GM21737 (cell line): ENCODE measurements around the gene ARHGEF10L.

ENCODE experiments used
- ATAC-seq: cut with Tn5 transposase; IDR thresholded peaks from one replicate; pipeline ENCODE4 v1.9.1; 2021; ENCODE audit warnings: mild to moderate bottlenecking, moderate library complexity; ENCODE audit not compliant: unreplicated experiment

ARHGEF10L gene

DNA sequence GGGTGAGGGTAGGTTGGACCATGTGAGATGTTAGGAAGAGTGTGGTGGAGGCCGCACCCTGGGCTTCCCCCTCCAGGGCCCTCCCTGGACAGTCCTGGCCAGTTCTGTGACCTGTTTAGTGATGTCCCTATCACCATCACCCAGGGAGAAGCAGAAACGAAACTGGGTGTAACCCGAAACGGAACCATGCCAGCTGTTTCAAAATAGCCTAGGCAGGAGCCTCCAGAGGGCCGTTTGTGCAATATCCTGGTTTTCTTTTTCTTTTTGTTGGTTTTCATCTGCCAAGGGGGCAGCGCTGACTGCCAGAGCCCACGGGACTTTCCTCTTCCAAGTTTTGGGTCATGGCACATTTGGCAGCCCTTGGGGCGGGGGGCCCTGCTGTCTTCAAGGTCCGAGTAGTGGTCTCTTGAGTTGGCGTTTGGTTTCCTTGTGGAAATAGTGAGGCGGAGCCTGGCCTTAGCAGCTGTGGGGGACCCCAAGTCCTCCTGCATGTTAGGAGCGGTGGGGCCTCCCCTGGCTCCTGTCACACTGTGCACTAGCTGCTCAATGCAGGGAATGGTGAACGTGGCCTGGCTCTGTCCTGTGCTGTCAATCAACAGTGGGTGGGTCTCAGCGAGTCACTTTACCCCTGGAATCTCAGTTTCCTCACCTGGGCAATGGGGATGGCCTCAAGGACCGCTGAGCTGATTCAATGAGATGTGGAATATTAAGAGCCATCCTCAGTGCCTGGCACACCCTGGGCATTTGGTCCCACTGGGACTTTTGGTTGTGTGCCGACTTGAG is 90.7 kb downstream of the ARHGEF10L start:
- ATAC-seq = no peak

- ATAC-seq = no peak
Observed at GRCh38 chr1:17630986-17631385, 91.5 kb downstream of the ARHGEF10L start.

- no peak for ATAC-seq
Observed at GRCh38 chr1:17631410-17631809, 91.9 kb downstream of the ARHGEF10L start.

DNA sequence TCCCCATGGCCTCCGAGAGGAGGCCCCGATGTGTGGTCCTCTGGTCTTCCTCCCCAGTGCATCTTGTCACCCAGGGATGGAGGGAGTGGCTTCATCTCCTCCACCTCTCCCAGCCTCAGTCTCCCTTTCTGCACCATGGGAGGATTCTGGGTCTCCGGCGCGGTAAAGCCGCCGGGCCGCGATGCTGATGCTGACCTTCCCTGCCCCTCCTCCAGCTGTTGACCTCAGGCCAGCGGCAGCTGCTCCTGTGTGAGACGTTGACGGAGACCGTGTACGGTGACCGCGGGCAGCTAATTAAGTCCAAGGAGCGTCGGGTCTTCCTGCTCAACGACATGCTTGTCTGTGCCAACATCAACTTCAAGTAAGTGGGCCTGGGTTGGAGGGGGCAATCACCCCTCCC is 92.6 kb downstream of the ARHGEF10L start:
- no peak for ATAC-seq

GRCh38 chr1:17632541-17633184 is 93.2 kb downstream of the ARHGEF10L start:
- no peak for ATAC-seq

GRCh38 chr1:17633654-17634053 is 94.2 kb downstream of the ARHGEF10L start:
- ATAC-seq = no peak

DNA sequence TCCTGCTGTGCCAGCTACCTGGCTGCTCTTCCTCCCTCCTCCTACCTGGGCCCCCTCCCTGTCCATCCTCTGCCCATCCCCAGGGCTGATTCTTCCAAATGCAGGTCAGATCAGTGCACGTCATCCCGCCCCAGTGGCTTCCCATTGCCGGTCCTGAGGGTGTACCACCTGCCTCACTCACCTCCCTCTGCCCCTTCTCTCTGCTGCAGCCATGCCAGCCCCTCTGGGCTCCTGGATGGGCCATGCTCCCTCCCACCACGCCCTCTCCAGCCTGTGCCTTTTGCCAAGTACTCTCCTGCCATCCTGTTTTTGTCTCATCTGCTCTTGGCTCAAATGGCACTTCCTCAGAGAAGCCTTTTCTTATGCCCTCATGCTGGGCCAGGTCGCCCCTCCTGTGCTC is 95.8 kb downstream of the ARHGEF10L start:
- ATAC-seq = no peak

DNA sequence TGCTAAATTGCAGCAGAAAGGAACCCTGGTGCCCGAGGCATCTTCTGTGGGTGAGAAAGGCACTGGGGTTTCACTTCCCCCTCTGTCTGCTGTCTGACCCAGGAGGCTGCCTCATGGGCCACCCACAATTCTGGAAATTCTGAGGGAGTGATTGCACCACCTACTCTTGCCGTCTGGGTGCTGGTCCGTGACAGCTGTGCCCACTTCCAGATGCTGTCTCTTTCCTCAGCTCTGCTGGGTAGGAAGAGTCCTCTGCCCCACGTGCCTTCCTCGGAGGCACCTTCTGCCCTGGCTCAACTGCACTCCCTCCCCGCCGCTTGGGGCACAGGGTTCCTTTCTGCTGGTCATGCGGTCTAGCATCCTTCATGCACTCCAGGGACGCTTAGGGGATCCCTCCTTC is 96.3 kb downstream of the ARHGEF10L start:
- ATAC-seq = no peak

- no peak for ATAC-seq
Observed at GRCh38 chr1:17636612-17637011, 97.1 kb downstream of the ARHGEF10L start.

- no peak for ATAC-seq
Observed at GRCh38 chr1:17637055-17637454, 97.6 kb downstream of the ARHGEF10L start.

DNA sequence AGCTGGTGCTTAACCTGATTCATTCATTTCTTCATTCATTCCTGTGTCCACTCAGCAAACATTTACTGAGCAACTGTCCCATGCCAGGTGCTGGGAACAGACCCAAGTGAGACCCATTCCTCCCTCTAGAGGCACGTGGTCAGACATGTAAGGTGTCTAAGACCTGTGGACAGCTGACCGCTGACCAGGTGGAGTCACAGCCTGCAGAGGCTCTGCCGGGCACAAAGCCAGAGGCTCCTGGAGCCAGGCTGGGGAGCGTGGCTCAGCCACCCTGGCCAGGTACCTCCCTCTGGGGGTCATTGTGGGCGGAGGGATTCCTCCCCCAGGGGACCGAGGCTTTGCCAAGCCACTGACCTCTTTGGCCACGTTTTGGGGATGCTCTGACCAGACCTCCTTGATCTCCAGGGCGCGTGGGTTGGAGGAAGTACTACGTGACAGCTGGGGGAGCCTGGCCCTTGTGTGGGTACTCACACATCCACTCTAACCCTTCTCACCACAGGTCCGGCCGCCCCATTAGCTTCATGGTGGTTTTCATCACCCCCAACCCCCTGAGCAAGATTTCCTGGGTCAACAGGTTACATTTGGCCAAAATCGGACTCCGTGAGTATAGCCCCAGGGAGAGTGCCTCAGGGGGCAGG is 100.3 kb downstream of the ARHGEF10L start:
- no peak for ATAC-seq

- ATAC-seq = no peak
Observed at GRCh38 chr1:17640393-17640792, 100.9 kb downstream of the ARHGEF10L start.

DNA sequence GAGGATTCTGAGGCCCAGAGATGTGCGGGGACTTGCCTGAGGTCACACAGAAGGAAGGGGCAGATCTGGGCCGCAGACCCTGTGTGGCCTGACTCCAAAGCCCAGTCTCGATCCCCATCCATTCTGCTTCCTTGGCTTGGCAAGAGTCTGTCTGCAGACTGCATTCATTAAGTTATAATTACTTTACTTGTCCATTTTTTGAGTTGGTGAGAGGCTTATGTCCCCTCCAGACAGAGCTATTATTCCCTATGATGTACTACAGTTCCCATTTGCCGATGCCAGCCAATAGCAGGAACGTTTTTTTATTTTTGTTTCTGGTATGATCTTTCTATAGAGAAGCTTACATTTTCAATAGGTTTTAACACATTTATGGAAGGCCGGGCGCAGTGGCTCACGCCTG is 101.5 kb downstream of the ARHGEF10L start:
- ATAC-seq = no peak

DNA sequence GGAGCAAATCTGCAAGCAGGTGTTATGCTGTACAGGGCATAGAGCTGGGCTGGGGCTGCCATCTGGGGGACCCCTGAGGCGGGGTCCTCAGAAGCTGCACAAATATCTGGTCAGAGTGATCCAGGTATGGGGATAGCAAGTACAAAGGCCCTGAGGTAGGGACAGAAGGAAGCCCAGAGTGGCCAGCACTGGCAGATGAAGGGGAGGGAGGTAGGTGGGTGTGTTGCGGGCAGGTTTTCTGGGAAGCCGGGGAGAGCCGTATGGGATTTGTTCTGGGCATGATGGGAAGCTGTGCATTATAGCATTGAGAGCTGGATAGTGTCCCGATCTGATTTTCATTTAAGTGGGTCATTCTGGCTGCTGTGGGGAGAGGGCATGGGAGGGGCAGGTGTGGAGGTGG is 102.7 kb downstream of the ARHGEF10L start:
- no peak for ATAC-seq

GRCh38 chr1:17642943-17643342 is 103.4 kb downstream of the ARHGEF10L start:
- ATAC-seq = no peak

- no peak for ATAC-seq
Observed at GRCh38 chr1:17643861-17644703, 104.6 kb downstream of the ARHGEF10L start.

DNA sequence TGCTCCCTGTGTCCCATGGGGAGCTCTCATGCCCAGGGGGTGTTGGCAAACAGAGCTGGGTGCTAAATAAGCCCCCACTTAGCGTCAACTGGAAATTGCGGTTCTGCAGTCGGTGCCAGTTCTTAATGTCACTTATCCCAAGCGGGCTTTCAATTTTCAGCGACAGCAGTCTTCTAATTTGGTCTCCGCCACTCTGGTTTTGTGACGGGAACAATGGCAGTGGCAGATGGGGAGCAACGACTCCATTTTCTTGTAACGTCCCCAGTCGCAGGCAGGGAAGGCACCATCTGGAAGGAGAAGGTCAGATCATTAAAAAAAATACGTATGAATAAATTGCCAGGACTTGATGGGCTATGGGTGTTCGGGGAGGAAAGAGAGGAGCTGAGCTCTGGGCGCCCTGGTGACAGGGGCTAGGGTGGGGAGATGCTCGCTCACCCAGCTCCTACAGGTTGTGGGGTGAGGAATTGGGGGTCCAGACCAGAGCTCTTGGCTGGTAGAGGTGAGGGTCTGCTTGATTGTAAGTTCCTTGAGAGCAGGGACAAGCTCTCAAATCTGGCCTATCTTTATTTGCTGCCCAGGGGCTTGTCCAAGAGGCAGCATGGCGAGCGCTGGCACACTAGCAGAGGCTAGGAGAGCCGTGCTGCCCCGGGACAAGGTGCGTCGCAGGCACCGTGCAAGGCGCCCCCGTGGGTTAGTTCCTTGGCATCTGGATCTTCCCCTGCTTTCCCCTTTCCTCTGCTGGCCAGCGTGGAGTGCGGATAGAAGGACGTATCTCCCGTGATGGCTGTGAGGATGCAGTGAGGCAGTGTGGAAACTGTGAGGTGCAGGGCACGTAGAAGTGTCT is 105.8 kb downstream of the ARHGEF10L start:
- ATAC-seq = no peak

GRCh38 chr1:17646444-17647280 is 107.2 kb downstream of the ARHGEF10L start:
- no peak for ATAC-seq

DNA sequence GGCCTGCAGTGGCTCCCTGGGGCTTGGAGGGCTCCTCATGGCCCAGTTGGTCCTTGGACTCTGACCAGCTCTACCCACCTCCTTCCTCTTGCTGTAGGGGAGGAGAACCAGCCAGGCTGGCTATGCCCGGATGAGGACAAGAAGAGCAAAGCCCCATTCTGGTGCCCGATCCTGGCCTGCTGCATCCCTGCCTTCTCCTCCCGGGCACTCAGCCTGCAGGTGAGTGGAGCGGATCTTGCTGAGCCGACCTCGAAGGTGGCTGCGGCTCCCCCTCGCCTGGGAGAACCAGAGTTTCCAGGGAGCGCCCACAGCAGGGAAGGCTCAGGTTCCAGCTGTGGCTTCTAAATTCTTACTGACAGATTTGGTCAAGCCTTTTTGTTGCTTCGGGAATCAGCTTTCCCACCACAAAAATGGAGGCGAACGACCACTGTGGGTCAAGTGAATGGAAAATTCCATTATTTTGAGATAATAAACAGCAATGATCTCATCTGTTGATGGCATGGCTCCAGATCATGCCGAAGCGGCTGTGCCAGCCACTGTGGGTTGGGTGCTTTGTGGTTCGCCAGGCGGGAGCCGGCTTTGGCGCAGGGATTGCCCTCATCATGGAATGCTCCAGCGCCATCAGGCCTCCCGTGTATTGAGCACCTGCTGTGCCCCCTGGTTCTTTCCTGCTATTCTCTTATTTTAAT is 109.1 kb downstream of the ARHGEF10L start:
- no peak for ATAC-seq
